Mammary epithelial cell (primary cell): ENCODE measurements around the gene BHLHE23.

ENCODE experiments used
- CTCF ChIP-seq, 2 donors: IDR thresholded peaks in 1 of 2; conservative IDR thresholded peaks in 1 of 2; 2 replicates each; pipeline ENCODE4 v1.5.1; 2011 to 2012; ENCODE audit warnings: inconsistent platforms in 2 of 2, low read length in 2 of 2, mild to moderate bottlenecking in 2 of 2, control low read depth in 1 of 2, low read depth in 1 of 2; ENCODE audit not compliant: insufficient read depth in 1 of 2; ENCODE audit errors: extremely low read depth in 1 of 2
- EZH2 ChIP-seq: IDR thresholded peaks from 2 replicates; pipeline ENCODE4 v1.6.1; 2012; ENCODE audit warnings: low read length, inconsistent platforms, borderline replicate concordance

- TF ChIP-seq CTCF (conservative IDR thresholded peaks at IDR 0.05 in 1 of 2, IDR thresholded peaks at IDR 0.05 in 1 of 2; ENCODE audit: extremely low read depth in 1 of 2, insufficient read depth in 1 of 2, low read depth in 1 of 2, low read length in 2 of 2): no peak
- no peak for TF ChIP-seq EZH2
These were observed 40.1 kb upstream of the BHLHE23 start for GRCh38 chr20:63046841-63047240.
